Coronary artery (tissue), 2 donors: ENCODE results near the gene AFF2.

Source experiments
- DNase-seq: peaks from one replicate; pipeline ENCODE4 v3.0.0-alpha.2; 2017; ENCODE audit warnings: low spot score
- H3K27ac ChIP-seq, 2 donors: fragments of 200-600 bp; sonication (generic); one replicate each; pipeline ENCODE4 v1.5.1; 2016 to 2019
- H3K4me3 ChIP-seq: fragments of 200-600 bp; sonication (generic); 2 replicates; pipeline ENCODE4 v1.5.1; 2016; ENCODE audit warnings: mild to moderate bottlenecking, moderate library complexity
- TF ChIP-seq, protein P1 (sequence below): fragments of 200-600 bp; sonication (generic); IDR thresholded peaks from one replicate; pipeline ENCODE4 v1.5.1; 2019; ENCODE audit warnings: antibody characterized with exemption

Gene AFF2

DNA sequence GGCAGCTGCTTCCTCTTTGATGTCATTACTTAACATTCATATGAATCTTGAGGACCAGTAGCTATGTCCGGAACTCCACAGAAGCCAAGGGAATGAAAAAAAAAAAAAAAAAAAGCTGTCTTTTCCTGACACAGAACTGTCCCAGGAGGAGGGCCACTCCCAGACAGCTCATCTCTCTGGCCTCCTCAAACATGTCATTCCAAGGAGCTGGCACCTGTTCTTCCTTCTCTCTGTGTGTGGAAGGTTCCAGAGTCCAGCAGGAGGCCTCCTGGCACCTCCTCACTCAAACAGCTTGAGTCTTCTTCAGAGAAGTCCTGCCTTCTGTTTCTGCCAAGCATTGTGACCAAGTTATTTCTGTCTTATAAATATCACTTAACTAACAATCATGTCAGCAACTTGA lies 458.5 kb downstream of the AFF2 start:
- TF ChIP-seq, protein P1, sequence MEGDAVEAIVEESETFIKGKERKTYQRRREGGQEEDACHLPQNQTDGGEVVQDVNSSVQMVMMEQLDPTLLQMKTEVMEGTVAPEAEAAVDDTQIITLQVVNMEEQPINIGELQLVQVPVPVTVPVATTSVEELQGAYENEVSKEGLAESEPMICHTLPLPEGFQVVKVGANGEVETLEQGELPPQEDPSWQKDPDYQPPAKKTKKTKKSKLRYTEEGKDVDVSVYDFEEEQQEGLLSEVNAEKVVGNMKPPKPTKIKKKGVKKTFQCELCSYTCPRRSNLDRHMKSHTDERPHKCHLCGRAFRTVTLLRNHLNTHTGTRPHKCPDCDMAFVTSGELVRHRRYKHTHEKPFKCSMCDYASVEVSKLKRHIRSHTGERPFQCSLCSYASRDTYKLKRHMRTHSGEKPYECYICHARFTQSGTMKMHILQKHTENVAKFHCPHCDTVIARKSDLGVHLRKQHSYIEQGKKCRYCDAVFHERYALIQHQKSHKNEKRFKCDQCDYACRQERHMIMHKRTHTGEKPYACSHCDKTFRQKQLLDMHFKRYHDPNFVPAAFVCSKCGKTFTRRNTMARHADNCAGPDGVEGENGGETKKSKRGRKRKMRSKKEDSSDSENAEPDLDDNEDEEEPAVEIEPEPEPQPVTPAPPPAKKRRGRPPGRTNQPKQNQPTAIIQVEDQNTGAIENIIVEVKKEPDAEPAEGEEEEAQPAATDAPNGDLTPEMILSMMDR, result no peak
- DNase-seq, result no peak
- H3K27ac ChIP-seq, result no peak overlapping the region
- H3K4me3 ChIP-seq, result no peak overlapping the region

DNA sequence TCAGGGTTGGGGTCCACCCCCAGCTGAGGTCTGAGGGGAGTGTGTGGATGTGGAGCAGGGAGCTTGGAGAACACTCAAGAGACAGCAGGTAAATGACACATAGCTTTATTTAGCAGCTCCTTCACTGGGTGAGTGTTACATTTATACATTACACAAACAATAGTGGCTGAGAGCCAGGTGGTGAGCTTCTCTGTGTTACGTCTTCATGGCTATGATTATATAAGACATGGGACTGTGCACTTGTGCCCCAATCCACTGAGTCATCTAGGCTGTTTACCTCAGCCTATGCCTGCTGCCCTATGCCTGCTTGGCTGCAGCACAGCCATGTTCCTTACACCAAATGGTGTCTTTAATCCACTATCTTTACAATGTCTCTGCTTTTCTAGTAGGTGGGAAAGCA lies 459.6 kb downstream of the AFF2 start:
- H3K27ac ChIP-seq, result no peak overlapping the region
- no peak for DNase-seq
- H3K4me3 ChIP-seq, result no peak overlapping the region
- TF ChIP-seq, protein P1, result no peak

DNA sequence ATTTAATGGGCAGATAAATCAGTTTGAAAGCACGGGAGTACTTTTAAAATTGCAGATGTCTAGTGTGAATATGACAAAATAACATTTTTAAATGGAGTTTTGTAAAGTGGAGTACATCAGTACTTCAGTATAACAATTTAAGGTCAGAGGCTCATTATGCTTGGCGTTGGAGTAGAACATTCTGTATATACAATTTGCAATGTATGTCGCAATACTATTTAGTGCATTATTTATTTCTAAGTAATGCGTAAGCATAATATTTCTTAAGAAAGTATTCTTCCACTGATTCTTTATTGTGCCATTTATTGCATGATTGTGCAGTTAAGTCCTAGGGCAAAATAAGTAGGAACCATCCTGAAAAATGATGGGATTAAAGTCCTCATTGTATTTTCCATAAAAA lies 461.6 kb downstream of the AFF2 start:
- Histone ChIP-seq H3K4me3 (no peak overlapping the region), H3K27ac (no peak overlapping the region)
- DNase-seq, result no peak
- TF ChIP-seq, protein P1, result no peak

DNA sequence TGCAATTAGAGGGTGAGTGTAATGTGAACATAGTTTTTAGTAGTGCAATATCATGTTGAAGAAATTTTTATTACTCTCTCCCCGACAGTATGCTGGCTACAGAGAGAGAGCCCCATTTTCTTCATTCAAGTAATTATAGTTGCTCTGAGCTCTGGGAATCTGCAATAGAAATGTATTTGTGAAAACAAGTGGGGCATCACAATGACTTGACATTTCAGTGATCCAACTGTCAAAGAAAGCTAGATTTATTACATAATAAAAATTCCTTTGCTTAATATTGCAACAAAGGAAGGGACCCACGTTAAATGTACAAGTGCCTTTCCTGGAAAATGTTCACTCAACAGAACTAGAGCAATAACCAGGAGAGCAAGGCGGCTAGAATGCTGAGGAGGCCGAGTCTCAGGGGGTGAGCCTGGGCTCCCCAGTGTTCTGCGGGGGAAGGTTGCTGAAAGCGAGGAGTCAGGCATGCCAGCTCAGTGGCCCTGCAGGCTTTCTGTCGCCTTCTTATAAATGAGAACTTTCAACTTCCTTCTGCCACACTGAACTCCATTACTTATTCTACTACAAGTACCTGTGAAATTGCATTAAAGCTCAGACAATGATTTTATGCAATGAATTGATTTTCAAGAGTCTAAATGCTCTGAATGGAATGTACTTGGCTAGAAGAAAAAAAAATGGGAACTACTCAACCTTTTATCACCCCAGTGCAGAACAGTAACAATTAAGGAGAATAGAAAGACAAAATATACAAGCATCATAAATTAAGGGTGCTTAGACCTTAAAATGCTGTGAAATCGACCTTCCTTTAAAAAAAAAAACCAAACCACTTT lies 476.4 kb downstream of the AFF2 start:
- TF ChIP-seq, protein P1, result no peak
- DNase-seq, result no peak
- Histone ChIP-seq H3K27ac (no peak overlapping the region), H3K4me3 (no peak overlapping the region)

DNA sequence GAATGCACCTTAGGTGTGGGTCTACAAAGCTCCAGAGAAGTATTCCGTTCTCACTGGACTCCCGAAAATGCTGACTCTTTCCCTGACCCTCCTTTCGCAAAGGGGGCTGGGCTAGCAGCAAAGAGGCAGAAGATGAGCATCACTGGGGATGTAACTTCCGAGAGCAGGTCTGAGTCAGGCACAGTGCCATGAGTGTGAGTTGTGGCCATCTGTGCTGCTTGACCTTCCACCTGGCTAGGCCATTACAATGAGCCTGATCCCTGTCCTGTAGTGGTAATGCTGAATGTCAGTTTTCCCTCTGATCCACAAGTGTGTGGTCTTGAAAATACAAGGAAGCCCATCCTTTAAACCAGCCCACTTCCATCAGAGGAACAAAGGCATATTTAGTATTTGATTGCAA lies 479.4 kb downstream of the AFF2 start:
- TF ChIP-seq, protein P1, result no peak
- no peak overlapping the region for H3K4me3 ChIP-seq
- H3K27ac ChIP-seq, result no peak overlapping the region
- DNase-seq, result no peak

DNA sequence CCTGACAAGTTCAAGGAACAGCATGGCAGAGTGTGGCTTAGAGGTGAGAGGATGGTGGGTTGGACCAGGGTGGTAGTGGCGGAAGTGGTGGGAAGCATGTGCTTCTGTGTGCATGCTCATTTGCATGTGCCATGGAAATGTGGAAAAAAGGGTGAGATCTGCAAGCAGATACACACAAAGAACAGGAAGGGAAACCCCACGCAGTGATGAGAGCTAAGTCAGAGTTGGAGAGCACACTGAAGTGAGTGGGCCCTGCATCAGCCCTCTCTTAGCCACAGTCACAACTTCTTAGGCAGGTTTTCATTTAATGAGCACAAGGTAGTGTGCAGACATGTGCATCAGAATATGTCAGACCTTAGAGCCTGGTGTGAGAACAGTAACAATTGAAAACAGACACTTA lies 483.8 kb downstream of the AFF2 start:
- no peak overlapping the region for H3K27ac ChIP-seq
- no peak for DNase-seq
- H3K4me3 ChIP-seq, result no peak overlapping the region
- TF ChIP-seq, protein P1, result no peak

DNA sequence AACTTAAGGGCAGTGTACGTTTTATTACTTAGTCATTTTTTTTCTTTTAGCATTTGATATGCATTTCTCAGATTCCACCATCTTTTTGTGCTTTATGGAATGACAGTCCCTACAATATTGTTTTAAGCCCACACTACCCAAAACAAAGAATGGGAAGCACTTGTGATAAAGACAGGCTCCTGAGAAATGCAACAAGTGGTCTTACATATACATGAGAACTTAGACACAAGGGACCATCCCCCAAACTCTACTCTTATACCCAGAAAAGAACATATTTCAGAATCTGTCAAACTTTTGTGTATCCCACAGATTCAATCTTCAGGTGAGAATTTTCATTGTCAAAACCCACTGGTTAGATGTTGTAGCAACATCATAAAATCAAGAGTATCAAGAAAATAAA lies 491.1 kb downstream of the AFF2 start:
- TF ChIP-seq, protein P1, result no peak
- DNase-seq, result no peak
- Histone ChIP-seq H3K4me3 (no peak overlapping the region), H3K27ac (no peak overlapping the region)
